Measurements from ENCODE around the gene SNCAIP.

The SNCAIP gene

GRCh38 chr5:122435761-122436160 lies 123.7 kb downstream of the SNCAIP start:
- Mint-ChIP-seq H3K9me3 (no peaks in the 10 kb centered on the region), H3K27ac (no peak overlapping the region), H3K4me1 (no peaks in the 10 kb centered on the region), H3K4me3 (no peak overlapping the region), H3K27me3 (no peaks in the 10 kb centered on the region), H3K36me3 (no peaks in the 10 kb centered on the region)

DNA sequence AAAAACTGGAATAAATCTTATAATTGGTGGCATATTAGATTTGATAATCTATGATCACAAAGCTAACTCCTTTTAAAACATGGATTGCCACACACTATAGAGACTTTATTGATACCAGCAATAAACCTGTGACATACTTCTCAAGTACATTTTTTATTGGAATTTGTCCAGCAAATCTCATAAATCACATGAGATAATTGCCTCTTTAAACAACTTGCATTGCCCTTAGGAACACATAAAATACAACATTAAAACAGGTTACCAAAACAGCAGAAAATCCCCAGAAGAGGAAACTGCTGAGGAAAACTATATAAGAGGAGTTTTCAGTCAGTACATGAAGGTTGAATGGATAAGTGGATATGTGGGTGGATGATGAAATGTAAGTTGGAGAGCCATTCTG lies 124.6 kb downstream of the SNCAIP start:
- peaks cover 2% of the 10 kb centered on the region for H3K27me3 Mint-ChIP-seq
- no peak overlapping the region for H3K27ac Mint-ChIP-seq
- no peaks in the 10 kb centered on the region for H3K36me3 Mint-ChIP-seq
- no peaks in the 10 kb centered on the region for H3K9me3 Mint-ChIP-seq
- H3K4me1 Mint-ChIP-seq: no peaks in the 10 kb centered on the region
- H3K4me3 Mint-ChIP-seq: no peak overlapping the region

GRCh38 chr5:122439645-122440044 lies 127.6 kb downstream of the SNCAIP start:
- Mint-ChIP-seq H3K27ac (no peak overlapping the region), H3K4me3 (no peak overlapping the region), H3K9me3 (no peaks in the 10 kb centered on the region), H3K36me3 (no peaks in the 10 kb centered on the region), H3K27me3 (peaks cover 2% of the 10 kb centered on the region), H3K4me1 (no peaks in the 10 kb centered on the region)

GRCh38 chr5:122442938-122443337 lies 130.9 kb downstream of the SNCAIP start:
- no peaks in the 10 kb centered on the region for H3K36me3 Mint-ChIP-seq
- peaks cover 2% of the 10 kb centered on the region for H3K27me3 Mint-ChIP-seq
- no peaks in the 10 kb centered on the region for H3K9me3 Mint-ChIP-seq
- no peak overlapping the region for H3K4me3 Mint-ChIP-seq
- H3K27ac Mint-ChIP-seq: no peak overlapping the region
- no peaks in the 10 kb centered on the region for H3K4me1 Mint-ChIP-seq

- Mint-ChIP-seq H3K4me3 (no peak overlapping the region), H3K9me3 (no peaks in the 10 kb centered on the region), H3K27me3 (peaks cover 2% of the 10 kb centered on the region), H3K27ac (no peak overlapping the region), H3K4me1 (no peaks in the 10 kb centered on the region), H3K36me3 (no peaks in the 10 kb centered on the region)
Observed at GRCh38 chr5:122444411-122444810, 132.4 kb downstream of the SNCAIP start.

- H3K4me1 Mint-ChIP-seq: no peaks in the 10 kb centered on the region
- H3K27me3 Mint-ChIP-seq: peaks cover 2% of the 10 kb centered on the region
- no peak overlapping the region for H3K27ac Mint-ChIP-seq
- H3K9me3 Mint-ChIP-seq: no peaks in the 10 kb centered on the region
- no peak overlapping the region for H3K4me3 Mint-ChIP-seq
- no peaks in the 10 kb centered on the region for H3K36me3 Mint-ChIP-seq
Observed at GRCh38 chr5:122445070-122445469, 133.0 kb downstream of the SNCAIP start.

DNA sequence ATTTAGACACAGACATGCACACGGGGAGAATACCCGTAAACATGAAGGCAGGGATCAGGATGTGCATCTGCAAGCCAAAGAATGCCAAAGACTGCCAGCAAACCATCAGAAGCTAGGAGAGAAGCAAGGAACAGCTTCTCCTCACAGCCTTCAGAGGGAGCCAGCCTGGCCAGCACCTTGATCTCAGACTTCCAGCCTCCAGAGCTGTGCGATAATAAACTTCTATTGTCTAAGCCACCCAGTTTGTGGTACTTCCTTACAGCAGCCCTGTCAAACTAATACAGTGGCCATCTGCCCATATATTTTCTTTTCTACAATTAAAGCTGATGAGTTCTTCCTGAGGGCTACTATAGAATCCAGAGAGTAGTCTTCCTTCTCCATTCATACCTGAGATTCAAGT lies 135.0 kb downstream of the SNCAIP start:
- Mint-ChIP-seq H3K27ac (no peak overlapping the region), H3K4me1 (no peaks in the 10 kb centered on the region), H3K4me3 (no peak overlapping the region), H3K27me3 (no peaks in the 10 kb centered on the region), H3K9me3 (no peaks in the 10 kb centered on the region), H3K36me3 (no peaks in the 10 kb centered on the region)

DNA sequence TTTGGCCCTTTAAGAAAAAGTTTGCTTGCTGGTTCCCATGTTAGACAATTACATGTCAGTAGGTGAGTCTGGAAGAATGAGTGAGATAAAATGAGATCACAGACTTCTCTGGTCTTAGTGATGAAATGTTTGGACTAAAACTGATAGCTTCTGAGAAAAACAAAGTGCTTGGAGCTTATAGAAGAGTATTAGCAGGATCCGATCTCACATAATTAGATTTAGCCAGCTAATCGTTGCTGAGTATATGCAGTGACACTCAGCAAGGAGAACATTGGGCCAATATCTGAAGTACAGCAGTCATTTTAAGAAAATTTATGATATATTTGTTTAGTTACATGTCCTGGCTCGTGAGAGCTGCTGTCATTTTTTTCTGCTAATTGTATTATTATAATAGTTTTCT lies 135.8 kb downstream of the SNCAIP start:
- Mint-ChIP-seq H3K9me3 (no peaks in the 10 kb centered on the region), H3K36me3 (no peaks in the 10 kb centered on the region), H3K27ac (no peak overlapping the region), H3K27me3 (no peaks in the 10 kb centered on the region), H3K4me1 (no peaks in the 10 kb centered on the region), H3K4me3 (no peak overlapping the region)

DNA sequence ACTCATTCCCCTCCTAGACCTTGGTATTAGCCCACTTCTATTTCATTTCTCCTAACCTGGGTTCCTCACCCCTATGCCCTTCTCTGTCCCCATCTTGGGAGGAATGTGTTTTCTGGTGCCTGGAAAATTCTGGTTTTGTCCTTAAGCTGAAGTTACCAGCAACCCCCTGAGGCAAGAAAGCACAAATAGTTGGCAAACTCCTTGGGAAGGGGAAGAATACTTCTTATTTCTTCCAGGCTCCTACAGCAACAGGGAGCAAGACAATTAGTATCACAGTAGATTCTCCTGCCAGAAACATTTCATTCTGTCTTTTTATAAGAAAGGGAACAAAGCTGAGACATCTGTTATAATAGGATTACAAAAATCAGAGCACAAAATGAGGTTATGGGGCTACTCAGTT lies 142.5 kb downstream of the SNCAIP start:
- Mint-ChIP-seq H3K36me3 (no peaks in the 10 kb centered on the region), H3K27ac (no peak overlapping the region), H3K9me3 (no peaks in the 10 kb centered on the region), H3K27me3 (no peaks in the 10 kb centered on the region), H3K4me1 (no peaks in the 10 kb centered on the region), H3K4me3 (no peak overlapping the region)

DNA sequence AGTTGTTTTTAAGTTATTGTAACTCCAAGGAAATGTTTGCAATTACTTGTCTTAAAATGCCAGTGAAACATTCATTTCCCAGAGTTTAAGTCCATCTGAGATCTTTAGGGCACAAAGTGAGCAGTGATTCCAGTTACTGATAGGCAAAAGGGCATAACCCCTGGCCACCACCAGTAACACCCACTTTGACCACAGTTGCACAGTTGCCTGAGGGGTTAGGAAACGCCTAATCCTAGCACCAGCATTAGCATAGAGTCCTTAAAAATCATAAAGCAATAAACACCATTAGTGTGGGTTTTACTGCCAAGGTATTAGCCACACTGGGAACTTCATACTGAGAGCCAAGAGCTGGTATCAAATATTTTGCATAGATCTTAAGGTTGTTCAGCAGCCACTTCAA lies 143.9 kb downstream of the SNCAIP start:
- Mint-ChIP-seq H3K27ac (no peak overlapping the region), H3K36me3 (no peaks in the 10 kb centered on the region), H3K4me3 (no peak overlapping the region), H3K4me1 (no peaks in the 10 kb centered on the region), H3K9me3 (no peaks in the 10 kb centered on the region), H3K27me3 (peaks cover 2% of the 10 kb centered on the region)

DNA sequence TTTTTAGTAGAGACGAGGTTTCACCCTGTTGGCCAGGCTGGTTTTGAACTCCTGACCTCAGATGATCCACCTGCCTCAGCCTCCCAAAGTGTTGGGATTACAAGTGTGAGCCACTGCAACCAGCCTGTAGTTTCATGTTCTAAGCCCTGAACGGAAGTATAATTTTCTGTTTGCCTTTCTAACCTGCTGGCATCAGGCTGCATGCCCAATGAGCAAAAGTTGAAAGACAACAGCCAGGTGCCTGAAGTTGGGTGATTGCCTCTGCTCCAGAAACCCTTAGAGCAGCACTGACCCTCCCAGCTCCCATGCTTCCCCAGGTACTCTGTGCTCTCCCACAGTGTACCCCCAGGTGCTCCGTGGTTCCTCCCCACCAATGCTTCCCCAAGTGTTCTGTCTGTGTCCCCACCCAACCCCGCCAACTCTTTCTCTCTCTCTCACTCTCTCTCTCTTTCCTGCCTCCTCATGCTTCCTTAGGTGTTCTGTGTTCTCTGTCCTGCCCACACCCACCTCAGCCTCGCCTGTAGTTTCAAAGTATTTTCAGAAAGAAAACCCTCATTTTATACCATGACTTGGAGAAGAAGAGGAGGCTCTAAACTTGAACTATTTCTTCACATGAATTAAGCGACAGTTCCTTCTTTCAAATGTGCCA lies 145.3 kb downstream of the SNCAIP start:
- Mint-ChIP-seq H3K27me3 (peaks cover 5% of the 10 kb centered on the region), H3K4me1 (no peaks in the 10 kb centered on the region), H3K27ac (no peak overlapping the region)

GRCh38 chr5:122458278-122458872 lies 146.3 kb downstream of the SNCAIP start:
- Mint-ChIP-seq H3K9me3 (no peaks in the 10 kb centered on the region), H3K27me3 (peaks cover 5% of the 10 kb centered on the region), H3K36me3 (no peaks in the 10 kb centered on the region), H3K4me1 (no peaks in the 10 kb centered on the region), H3K27ac (no peak overlapping the region), H3K4me3 (no peak overlapping the region)

More for the DNA sequence above, 145.3 kb downstream of the SNCAIP start:
- Mint-ChIP-seq H3K36me3 (no peaks in the 10 kb centered on the region), H3K9me3 (no peaks in the 10 kb centered on the region), H3K4me3 (no peak overlapping the region)

- Mint-ChIP-seq H3K27me3 (peaks cover 5% of the 10 kb centered on the region), H3K36me3 (no peaks in the 10 kb centered on the region), H3K27ac (no peak overlapping the region), H3K4me1 (no peaks in the 10 kb centered on the region), H3K4me3 (no peak overlapping the region), H3K9me3 (no peaks in the 10 kb centered on the region)
Observed at GRCh38 chr5:122462486-122462885, 150.4 kb downstream of the SNCAIP start.

GRCh38 chr5:122463221-122463620 lies 151.2 kb downstream of the SNCAIP start:
- no peaks in the 10 kb centered on the region for H3K9me3 Mint-ChIP-seq
- H3K4me3 Mint-ChIP-seq: no peak overlapping the region
- H3K27ac Mint-ChIP-seq: no peak overlapping the region
- peaks cover 5% of the 10 kb centered on the region for H3K27me3 Mint-ChIP-seq
- no peaks in the 10 kb centered on the region for H3K4me1 Mint-ChIP-seq
- H3K36me3 Mint-ChIP-seq: no peaks in the 10 kb centered on the region

DNA sequence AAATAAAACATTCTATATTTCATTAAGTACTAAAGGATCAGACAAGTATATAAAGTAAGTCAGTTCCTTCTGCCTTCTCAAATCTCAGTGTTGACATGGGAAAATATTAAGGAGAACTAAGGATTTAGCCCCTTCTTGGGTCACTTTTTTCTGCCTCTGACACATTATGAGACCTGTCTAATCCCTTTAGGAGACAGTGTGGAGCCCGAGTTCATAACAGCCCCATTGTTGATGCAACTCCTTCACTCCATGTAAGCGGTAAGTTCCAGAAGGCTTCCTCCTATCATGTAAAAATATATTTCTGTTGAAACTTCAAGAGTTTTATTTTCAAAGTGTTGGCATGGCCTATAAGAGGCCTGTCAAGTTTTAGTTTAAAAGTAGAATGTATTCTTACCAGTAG lies 152.2 kb downstream of the SNCAIP start:
- Mint-ChIP-seq H3K9me3 (no peaks in the 10 kb centered on the region), H3K27ac (no peak overlapping the region), H3K36me3 (no peaks in the 10 kb centered on the region), H3K4me3 (no peak overlapping the region), H3K4me1 (no peaks in the 10 kb centered on the region), H3K27me3 (peaks cover 5% of the 10 kb centered on the region)

DNA sequence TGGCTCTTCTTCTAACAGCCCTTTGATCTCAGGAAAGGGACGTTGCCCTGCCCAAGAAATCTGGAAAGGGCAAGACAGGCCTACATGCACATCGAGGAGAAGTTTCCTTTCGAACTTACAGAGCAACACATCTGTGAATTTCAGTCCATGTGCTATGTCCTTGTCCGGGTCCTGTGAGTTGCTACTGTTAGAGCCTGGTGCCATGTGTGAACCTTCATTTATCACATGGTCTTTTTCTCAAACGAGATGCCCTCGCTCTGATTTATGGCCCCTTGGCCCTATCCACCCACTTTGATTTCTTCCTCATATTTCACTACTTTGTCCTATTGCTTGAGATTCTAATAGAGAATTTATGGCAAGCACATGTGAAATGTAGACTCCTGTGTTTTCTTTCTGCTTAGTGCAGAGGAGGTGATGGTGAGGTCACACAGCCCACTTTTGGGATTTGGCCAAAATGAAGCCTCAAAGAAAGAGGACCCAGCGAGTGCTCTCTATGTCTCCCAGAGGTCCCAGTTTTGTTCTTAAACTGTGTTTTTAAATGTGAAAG lies 153.1 kb downstream of the SNCAIP start:
- Mint-ChIP-seq H3K27me3 (peaks cover 8% of the 10 kb centered on the region), H3K36me3 (no peaks in the 10 kb centered on the region), H3K27ac (no peak overlapping the region), H3K9me3 (no peaks in the 10 kb centered on the region), H3K4me3 (no peak overlapping the region), H3K4me1 (no peaks in the 10 kb centered on the region)

DNA sequence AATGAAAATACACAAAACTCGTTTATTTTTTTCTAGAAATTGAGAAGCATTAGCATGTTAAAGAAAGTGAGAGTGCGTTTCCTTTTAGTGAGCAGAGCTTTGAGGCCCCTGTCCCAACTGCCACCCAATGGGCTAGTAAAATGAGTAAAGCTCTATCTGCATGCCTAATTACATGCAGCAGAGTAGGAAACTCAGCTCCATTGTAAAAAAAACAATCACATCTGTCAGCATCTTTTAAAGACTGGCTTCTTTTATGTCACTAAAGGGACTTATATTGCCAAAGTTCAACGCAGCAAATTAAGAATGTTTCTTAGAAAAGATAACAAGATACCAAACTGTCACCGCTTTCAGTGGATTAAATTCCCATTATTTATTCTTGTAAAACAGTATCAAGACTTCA lies 154.0 kb downstream of the SNCAIP start:
- Mint-ChIP-seq H3K27me3 (peaks cover 5% of the 10 kb centered on the region), H3K4me1 (no peaks in the 10 kb centered on the region), H3K36me3 (no peaks in the 10 kb centered on the region), H3K4me3 (no peak overlapping the region), H3K9me3 (no peaks in the 10 kb centered on the region), H3K27ac (no peak overlapping the region)
